Suprapubic skin (tissue), 4 donors: ENCODE measurements around the gene KCNJ16. TPM values are rescaled to one million over a fixed set of nuclear protein-coding genes. Genes with fewer than 3 reads are reported as not detected.

Experiments
- DNase-seq, 2 donors: peaks; one replicate each; pipeline ENCODE4 v3.0.0-alpha.2; 2019; ENCODE audit warnings: low spot score in 2 of 2
- H3K27ac ChIP-seq: fragments of 200-600 bp; sonication (generic); one replicate; pipeline ENCODE4 v1.5.1; 2019
- H3K27me3 ChIP-seq: fragments of 200-600 bp; sonication (generic); one replicate; pipeline ENCODE4 v1.5.1; 2019
- H3K36me3 ChIP-seq: fragments of 200-600 bp; sonication (generic); one replicate; pipeline ENCODE4 v1.5.1; 2019
- H3K4me1 ChIP-seq: fragments of 200-600 bp; sonication (generic); one replicate; pipeline ENCODE4 v1.5.1; 2019
- H3K4me3 ChIP-seq: fragments of 200-600 bp; sonication (generic); one replicate; pipeline ENCODE4 v1.5.1; 2019; ENCODE audit warnings: mild to moderate bottlenecking
- H3K9me3 ChIP-seq: fragments of 200-600 bp; sonication (generic); one replicate; pipeline ENCODE4 v1.5.1; 2019
- EP300 ChIP-seq: sonication (generic); formaldehyde crosslinking; IDR thresholded peaks from one replicate; pipeline ENCODE4 v1.6.1; 2017; ENCODE audit warnings: antibody characterized with exemption
- POLR2A ChIP-seq, 2 donors: fragments of 450-650 bp; IDR thresholded peaks; one replicate each; pipeline ENCODE4 v1.6.1; 2017; ENCODE audit warnings: antibody characterized with exemption in 2 of 2, mild to moderate bottlenecking in 2 of 2, moderate library complexity in 2 of 2
- POLR2AphosphoS5 ChIP-seq, 3 donors: sonication (generic); formaldehyde crosslinking; IDR thresholded peaks; one replicate each; pipeline ENCODE4 v1.6.1; 2017; ENCODE audit warnings: antibody characterized with exemption in 3 of 3
- WGBS: methylation state at CpG from one replicate; pipeline ENCODE4 v1.1.5; 2018; 5-methylcytosine and 5-hydroxymethylcytosine counted together
- total RNA-seq, 4 donors: library from RNA; depleted of rRNA; stranded (reverse); fragments of >200 nt; gene quantifications; one replicate each; pipeline ENCODE4 v1.1.0, GENCODE V29; 2016
- TF ChIP-seq, protein P1 (sequence below), 2 donors: fragments of 200-600 bp in 1 of 2; fragments of 450-650 bp in 1 of 2; sonication (generic) in 1 of 2; IDR thresholded peaks; one replicate each; pipeline ENCODE4 v1.5.1; 2016 to 2019; ENCODE audit warnings: antibody characterized with exemption in 2 of 2, mild to moderate bottlenecking in 1 of 2, moderate library complexity in 1 of 2

The KCNJ16 gene
- total RNA-seq, 4 donors from 2014 or later = not detected

GRCh38 chr17:70139449-70139993, 64.5 kb downstream of the KCNJ16 start:
- Histone ChIP-seq H3K27ac (peak overlapping the region; percentile 81), H3K27me3 (no peaks in the 10 kb centered on the region), H3K36me3 (no peaks in the 10 kb centered on the region), H3K9me3 (no peaks in the 10 kb centered on the region), H3K4me1 (peaks cover 43% of the 10 kb centered on the region), H3K4me3 (no peak overlapping the region)
- TF ChIP-seq, protein P1, sequence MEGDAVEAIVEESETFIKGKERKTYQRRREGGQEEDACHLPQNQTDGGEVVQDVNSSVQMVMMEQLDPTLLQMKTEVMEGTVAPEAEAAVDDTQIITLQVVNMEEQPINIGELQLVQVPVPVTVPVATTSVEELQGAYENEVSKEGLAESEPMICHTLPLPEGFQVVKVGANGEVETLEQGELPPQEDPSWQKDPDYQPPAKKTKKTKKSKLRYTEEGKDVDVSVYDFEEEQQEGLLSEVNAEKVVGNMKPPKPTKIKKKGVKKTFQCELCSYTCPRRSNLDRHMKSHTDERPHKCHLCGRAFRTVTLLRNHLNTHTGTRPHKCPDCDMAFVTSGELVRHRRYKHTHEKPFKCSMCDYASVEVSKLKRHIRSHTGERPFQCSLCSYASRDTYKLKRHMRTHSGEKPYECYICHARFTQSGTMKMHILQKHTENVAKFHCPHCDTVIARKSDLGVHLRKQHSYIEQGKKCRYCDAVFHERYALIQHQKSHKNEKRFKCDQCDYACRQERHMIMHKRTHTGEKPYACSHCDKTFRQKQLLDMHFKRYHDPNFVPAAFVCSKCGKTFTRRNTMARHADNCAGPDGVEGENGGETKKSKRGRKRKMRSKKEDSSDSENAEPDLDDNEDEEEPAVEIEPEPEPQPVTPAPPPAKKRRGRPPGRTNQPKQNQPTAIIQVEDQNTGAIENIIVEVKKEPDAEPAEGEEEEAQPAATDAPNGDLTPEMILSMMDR (IDR thresholded peaks at IDR 0.05) = no peak
- TF ChIP-seq POLR2AphosphoS5 (IDR thresholded peaks at IDR 0.05) (no peak), EP300 (no peak), POLR2A (IDR thresholded peaks at IDR 0.05) (no peak)
- 39% methylated on average over 3 of the region's 3 CpGs for WGBS
- no peak for DNase-seq

GRCh38 chr17:70144260-70144846, 69.3 kb downstream of the KCNJ16 start:
- Histone ChIP-seq H3K27me3 (no peaks in the 10 kb centered on the region), H3K9me3 (no peaks in the 10 kb centered on the region), H3K4me3 (no peak overlapping the region), H3K4me1 (peaks cover 10% of the 10 kb centered on the region), H3K27ac (no peak overlapping the region), H3K36me3 (no peaks in the 10 kb centered on the region)
- DNase-seq = no peak
- no peak for TF ChIP-seq EP300
- TF ChIP-seq POLR2AphosphoS5 (IDR thresholded peaks at IDR 0.05) = no peak
- TF ChIP-seq, protein P1 (IDR thresholded peaks at IDR 0.05) = peak; percentile 46 to 72
- 19% methylated on average over 6 of the region's 6 CpGs for WGBS

- Histone ChIP-seq H3K4me3 (no peak overlapping the region), H3K27me3 (peaks cover under 1% of the 10 kb centered on the region), H3K9me3 (no peaks in the 10 kb centered on the region), H3K36me3 (no peaks in the 10 kb centered on the region), H3K27ac (no peak overlapping the region), H3K4me1 (no peaks in the 10 kb centered on the region)
- no peak for DNase-seq
- 92% methylated on average over 3 of the region's 3 CpGs for WGBS
- TF ChIP-seq EP300 = no peak
- no peak for TF ChIP-seq POLR2A (IDR thresholded peaks at IDR 0.05)
- TF ChIP-seq POLR2AphosphoS5 (IDR thresholded peaks at IDR 0.05) = no peak
- TF ChIP-seq, protein P1 (IDR thresholded peaks at IDR 0.05) = no peak
These were observed 78.2 kb downstream of the KCNJ16 start for GRCh38 chr17:70153210-70153609.

GRCh38 chr17:70157151-70157550, 82.1 kb downstream of the KCNJ16 start:
- Histone ChIP-seq H3K36me3 (no peaks in the 10 kb centered on the region), H3K9me3 (no peaks in the 10 kb centered on the region), H3K27ac (no peak overlapping the region), H3K4me1 (no peaks in the 10 kb centered on the region), H3K4me3 (no peak overlapping the region), H3K27me3 (peaks cover 3% of the 10 kb centered on the region)
- DNase-seq = no peak
- TF ChIP-seq, protein P1 (IDR thresholded peaks at IDR 0.05) = no peak
- TF ChIP-seq EP300 (no peak), POLR2AphosphoS5 (IDR thresholded peaks at IDR 0.05) (no peak), POLR2A (IDR thresholded peaks at IDR 0.05) (no peak)
- 90% methylated on average over 4 of the region's 4 CpGs for WGBS

DNA sequence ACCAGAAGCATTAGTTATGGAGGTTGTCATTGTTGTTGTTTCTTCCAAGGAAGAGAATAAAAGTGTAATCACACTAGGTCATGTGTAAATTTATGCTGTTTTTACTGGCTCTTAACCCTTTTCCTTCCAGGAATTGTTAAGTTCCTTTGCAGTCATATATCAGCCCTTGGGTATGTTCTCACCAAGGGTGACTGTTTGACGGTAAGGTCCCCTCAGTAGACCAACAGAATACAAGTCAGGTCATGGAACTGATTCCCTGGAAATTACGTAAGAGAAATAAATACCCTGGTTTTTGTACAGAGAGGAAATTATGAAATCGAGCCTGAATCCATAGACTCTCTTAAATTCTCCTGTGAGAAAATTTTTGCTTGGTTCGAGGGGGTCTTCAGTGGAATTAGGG, 83.2 kb downstream of the KCNJ16 start:
- no peaks in the 10 kb centered on the region for H3K36me3 ChIP-seq
- TF ChIP-seq, protein P1 (IDR thresholded peaks at IDR 0.05) = no peak
- TF ChIP-seq POLR2AphosphoS5 (IDR thresholded peaks at IDR 0.05) (no peak), POLR2A (IDR thresholded peaks at IDR 0.05) (no peak), EP300 (no peak)
- no peaks in the 10 kb centered on the region for H3K4me1 ChIP-seq
- 81% methylated on average over 4 of the region's 4 CpGs for WGBS
- DNase-seq = no peak
- no peak overlapping the region for H3K4me3 ChIP-seq
- no peak overlapping the region for H3K27ac ChIP-seq
- no peaks in the 10 kb centered on the region for H3K9me3 ChIP-seq
- peaks cover 3% of the 10 kb centered on the region for H3K27me3 ChIP-seq
